Endothelial cell of umbilical vein (primary cell): Measurements from ENCODE around the gene HDAC4.

Experiments
- CTCF ChIP-seq, 2 donors: IDR thresholded peaks; 1 replicate in 1 of 2; 2 replicates in 1 of 2; pipeline ENCODE4 v1.5.1; 2011; ENCODE audit warnings: low read length in 2 of 2, mild to moderate bottlenecking in 2 of 2, moderate library complexity in 2 of 2, control low read depth in 1 of 2, inconsistent platforms in 1 of 2, low read depth in 1 of 2; ENCODE audit not compliant: insufficient read depth in 1 of 2; ENCODE audit errors: extremely low read depth in 1 of 2
- EZH2 ChIP-seq: IDR thresholded peaks from 2 replicates; pipeline ENCODE4 v1.6.1; 2012; ENCODE audit warnings: borderline replicate concordance, low read depth, mild to moderate bottlenecking, moderate library complexity, low read length, inconsistent platforms; ENCODE audit not compliant: severe bottlenecking
- FOS ChIP-seq: IDR thresholded peaks from 2 replicates; pipeline ENCODE4 v1.6.1; 2011; ENCODE audit warnings: mild to moderate bottlenecking, low read length, moderate library complexity, borderline replicate concordance; ENCODE audit not compliant: insufficient read depth
- GATA2 ChIP-seq: IDR thresholded peaks from 2 replicates; pipeline ENCODE4 v1.7.0; 2011; ENCODE audit warnings: low read depth, mild to moderate bottlenecking, moderate library complexity, mixed read lengths, low read length; ENCODE audit not compliant: insufficient read length, insufficient read depth
- JUN ChIP-seq: IDR thresholded peaks from 2 replicates; pipeline ENCODE4 v1.6.1; 2011; ENCODE audit warnings: borderline replicate concordance, low read depth; ENCODE audit not compliant: insufficient read length, insufficient read depth
- MAX ChIP-seq: IDR thresholded peaks from 2 replicates; pipeline ENCODE4 v1.6.1; 2011; ENCODE audit not compliant: insufficient read depth, insufficient read length
- MYC ChIP-seq: IDR thresholded peaks from one replicate; pipeline ENCODE4 v1.6.1; 2011; ENCODE audit warnings: mild to moderate bottlenecking, low read depth, low read length
- POLR2A ChIP-seq: IDR thresholded peaks from 2 replicates; pipeline ENCODE4 v1.6.1; 2012; ENCODE audit warnings: low read depth, mild to moderate bottlenecking, control low read depth, low read length
- POLR2AphosphoS5 ChIP-seq: IDR thresholded peaks from 2 replicates; pipeline ENCODE4 v1.6.1; 2012; ENCODE audit warnings: low read depth, mild to moderate bottlenecking, control low read depth, low read length, moderate library complexity; ENCODE audit not compliant: insufficient read depth

- TF ChIP-seq POLR2A (no peak), POLR2AphosphoS5 (no peak), CTCF (IDR thresholded peaks at IDR 0.05; ENCODE audit: extremely low read depth in 1 of 2, insufficient read depth in 1 of 2, low read depth in 1 of 2, low read length in 2 of 2) (no peak), GATA2 (no peak), EZH2 (no peak), JUN (no peak), MAX (no peak), MYC (no peak), FOS (no peak)
Measured at GRCh38 chr2:239276851-239277250, 124.0 kb downstream of the HDAC4 start.
